Smooth muscle cell (in vitro differentiated cells): ENCODE measurements around the gene HS2ST1. TPM values are rescaled to one million over a fixed set of nuclear protein-coding genes. Genes with fewer than 3 reads are reported as not detected.

Experiments used
- DNase-seq: peaks from one replicate; lab custom pipeline; 2025; ENCODE audit not compliant: unreplicated experiment; lab: John Stamatoyannopoulos, UW
- H2AFZ ChIP-seq: fragments of 200-600 bp; sonication (generic); 2 replicates; pipeline ENCODE4 v1.6.0; 2016; ENCODE audit warnings: antibody characterized with exemption, low read depth, mild to moderate bottlenecking
- H3F3A ChIP-seq: fragments of 200-600 bp; sonication (generic); 2 replicates; pipeline ENCODE4 v1.6.0; 2017; ENCODE audit warnings: antibody characterized with exemption, low read depth
- H3K27ac ChIP-seq: fragments of 200-600 bp; sonication (generic); 2 replicates; pipeline ENCODE4 v1.5.1; 2016; ENCODE audit warnings: low read depth, mild to moderate bottlenecking
- H3K27me3 ChIP-seq: fragments of 200-600 bp; sonication (generic); 2 replicates; pipeline ENCODE4 v1.6.1; 2016; ENCODE audit warnings: low read depth, mild to moderate bottlenecking
- H3K36me3 ChIP-seq: fragments of 200-600 bp; sonication (generic); 2 replicates; pipeline ENCODE4 v1.5.1; 2016; ENCODE audit warnings: low read depth
- H3K4me1 ChIP-seq: fragments of 200-600 bp; sonication (generic); 2 replicates; pipeline ENCODE4 v1.5.1; 2016; ENCODE audit warnings: low read depth
- H3K4me2 ChIP-seq: fragments of 200-600 bp; sonication (generic); 2 replicates; pipeline ENCODE4 v1.6.0; 2016; ENCODE audit warnings: mild to moderate bottlenecking
- H3K4me3 ChIP-seq: fragments of 200-600 bp; sonication (generic); 2 replicates; pipeline ENCODE4 v1.5.1; 2016; ENCODE audit warnings: mild to moderate bottlenecking
- H3K79me2 ChIP-seq: fragments of 200-600 bp; sonication (generic); 2 replicates; pipeline ENCODE4 v1.6.0; 2016; ENCODE audit warnings: low read depth, mild to moderate bottlenecking
- H3K9ac ChIP-seq: fragments of 200-600 bp; sonication (generic); 2 replicates; pipeline ENCODE4 v1.6.0; 2016; ENCODE audit warnings: low read depth
- H3K9me3 ChIP-seq: fragments of 200-600 bp; sonication (generic); replicated peaks from 2 replicates; pipeline ENCODE4 v1.5.1; 2016; ENCODE audit warnings: low read depth
- H4K20me1 ChIP-seq: fragments of 200-600 bp; sonication (generic); 2 replicates; pipeline ENCODE4 v1.6.0; 2016; ENCODE audit warnings: low read depth
- CTCF ChIP-seq: fragments of 200-600 bp; sonication (generic); IDR thresholded peaks from 2 replicates; pipeline ENCODE4 v1.5.1; 2017; ENCODE audit warnings: borderline replicate concordance, mild to moderate bottlenecking, antibody characterized with exemption; ENCODE audit not compliant: insufficient read depth, poor library complexity, severe bottlenecking
- WGBS: methylation state at CpG from one replicate; pipeline ENCODE4 v1.1.7; 2016; ENCODE audit warnings: low lambda C conversion rate; 5-methylcytosine and 5-hydroxymethylcytosine counted together
- polyA plus RNA-seq: library from polyadenylated mRNA; unstranded; fragments of >200 nt; fragmentation: Nextera tagmentation; extraction: Ambion mirVana; gene quantifications from 2 replicates; pipeline ENCODE4 v1.2.1, GENCODE V29; 2016
- total RNA-seq: library from RNA; depleted of rRNA; stranded (reverse); fragments of >200 nt; gene quantifications from 2 replicates; pipeline ENCODE4 v1.2.3, GENCODE V29; 2014

HS2ST1 gene
- total and polyA plus RNA-seq, 2 experiments from 2014 or later: 14.6 to 35.6 TPM

- no peaks in the 10 kb centered on the region for H3K4me1 ChIP-seq
- no peak overlapping the region for H3K27ac ChIP-seq
- 94% methylated on average over 6 of the region's 6 CpGs for WGBS
- H2AFZ ChIP-seq: no peak overlapping the region
- no peaks in the 10 kb centered on the region for H3K79me2 ChIP-seq
- no peaks in the 10 kb centered on the region for H4K20me1 ChIP-seq
- H3K9me3 ChIP-seq: no peaks in the 10 kb centered on the region
- H3K4me2 ChIP-seq: no peak overlapping the region
- no peak for TF ChIP-seq CTCF
- no peak overlapping the region for H3K4me3 ChIP-seq
- H3F3A ChIP-seq: no peaks in the 10 kb centered on the region
- H3K36me3 ChIP-seq: no peaks in the 10 kb centered on the region
- no peaks in the 10 kb centered on the region for H3K27me3 ChIP-seq
- no peak overlapping the region for H3K9ac ChIP-seq
- DNase-seq: no peak
Observed at GRCh38 chr1:87123610-87124009, 209.2 kb downstream of the HS2ST1 start.

DNA sequence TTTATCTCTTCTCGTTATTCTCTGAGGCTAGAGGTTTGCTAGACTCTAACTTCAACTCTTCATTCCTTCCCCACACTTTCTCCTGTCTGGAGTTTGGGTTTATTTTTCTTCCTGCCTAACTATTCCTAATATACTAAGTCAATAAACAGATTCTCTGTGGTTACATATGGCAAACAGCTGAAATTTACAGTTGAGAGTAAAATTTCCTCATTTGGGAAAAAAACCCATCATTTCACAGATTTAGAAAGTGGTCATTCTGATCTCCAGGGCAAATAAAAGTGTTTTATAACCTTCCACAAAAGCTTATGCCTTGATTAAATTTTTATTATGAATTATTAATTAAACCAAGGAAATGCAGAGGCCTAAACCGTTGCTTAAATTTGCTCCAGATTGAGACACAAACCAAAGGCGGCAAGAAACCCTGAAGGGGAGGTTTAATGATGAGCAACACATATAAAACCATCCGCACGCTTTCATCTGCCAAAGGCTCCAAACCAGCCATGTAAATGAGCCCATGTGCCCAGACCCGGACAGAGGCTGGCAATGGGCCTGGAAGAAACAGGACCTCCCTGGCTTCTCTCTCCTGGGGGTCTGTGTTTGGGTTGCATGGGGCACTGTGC, 212.6 kb downstream of the HS2ST1 start:
- H3K9ac ChIP-seq: no peak overlapping the region
- no peak overlapping the region for H3K4me3 ChIP-seq
- H3K4me2 ChIP-seq: no peak overlapping the region
- 77% methylated on average over 6 of the region's 6 CpGs for WGBS
- no peaks in the 10 kb centered on the region for H3K27me3 ChIP-seq
- H4K20me1 ChIP-seq: no peaks in the 10 kb centered on the region
- H3K27ac ChIP-seq: no peak overlapping the region
- H3K9me3 ChIP-seq: no peaks in the 10 kb centered on the region
- no peak for TF ChIP-seq CTCF
- no peak for DNase-seq
- no peaks in the 10 kb centered on the region for H3F3A ChIP-seq
- no peaks in the 10 kb centered on the region for H3K79me2 ChIP-seq
- H3K4me1 ChIP-seq: peaks cover 2% of the 10 kb centered on the region
- no peak overlapping the region for H2AFZ ChIP-seq
- no peaks in the 10 kb centered on the region for H3K36me3 ChIP-seq

- Histone ChIP-seq H3K79me2 (no peaks in the 10 kb centered on the region), H3K27me3 (no peaks in the 10 kb centered on the region), H3K9me3 (no peaks in the 10 kb centered on the region), H4K20me1 (no peaks in the 10 kb centered on the region), H3F3A (no peaks in the 10 kb centered on the region), H3K9ac (no peak overlapping the region), H3K27ac (no peak overlapping the region), H3K4me2 (no peak overlapping the region), H3K4me3 (no peak overlapping the region), H2AFZ (no peak overlapping the region), H3K4me1 (peaks cover 3% of the 10 kb centered on the region), H3K36me3 (no peaks in the 10 kb centered on the region)
- no peak for DNase-seq
- TF ChIP-seq CTCF: no peak
- WGBS: 96% methylated on average over 3 of the region's 3 CpGs
Observed at GRCh38 chr1:87127581-87127980, 213.1 kb downstream of the HS2ST1 start.

- H3K4me3 ChIP-seq: no peak overlapping the region
- peaks cover 6% of the 10 kb centered on the region for H3K4me1 ChIP-seq
- no peaks in the 10 kb centered on the region for H4K20me1 ChIP-seq
- no peaks in the 10 kb centered on the region for H3F3A ChIP-seq
- no peak overlapping the region for H2AFZ ChIP-seq
- no peak overlapping the region for H3K9ac ChIP-seq
- H3K27me3 ChIP-seq: no peaks in the 10 kb centered on the region
- DNase-seq: no peak
- H3K79me2 ChIP-seq: no peaks in the 10 kb centered on the region
- no peak overlapping the region for H3K27ac ChIP-seq
- WGBS: 50% methylated on average over 1 of the region's 1 CpG
- no peaks in the 10 kb centered on the region for H3K9me3 ChIP-seq
- no peaks in the 10 kb centered on the region for H3K36me3 ChIP-seq
- TF ChIP-seq CTCF: no peak
- H3K4me2 ChIP-seq: no peak overlapping the region
Observed at GRCh38 chr1:87129038-87129437, 214.6 kb downstream of the HS2ST1 start.
